HCT116 (cell line): Measurements from ENCODE around the gene ZNF648. TPM values are rescaled to one million over a fixed set of nuclear protein-coding genes. Genes with fewer than 3 reads are reported as not detected.
A peak's percentile ranks its signal among the peaks of the same experiment; 100 is the strongest.

Source experiments
- ATAC-seq: fragments of 200-7000 bp; cut with Tn5 transposase; 2 replicates; pipeline ENCODE4 v1.9.1; 2020; ENCODE audit warnings: mild to moderate bottlenecking, moderate library complexity
- BruUV-seq: library from RNA; stranded (reverse); fragments of 400-500 nt; replicated peaks from 2 replicates; lab custom pipeline; 2021; lab: Mats Ljungman, UMichigan
- CTCF ChIA-PET: fragments of 300-600 bp; sonication (Branson Sonifier 250); formaldehyde crosslinking; loops from one replicate; lab custom pipeline; 2021; ENCODE audit warnings: antibody characterized with exemption; lab: Charles Lee
- POLR2A ChIA-PET: fragments of 300-600, 350-600 bp; sonication (Branson Sonifier 250); formaldehyde crosslinking; loops from one replicate; lab custom pipeline; 2021; ENCODE audit warnings: antibody characterized with exemption; lab: Charles Lee
- RAD21 ChIA-PET, 2 experiments: fragments of 300-600 bp; sonication (Branson Sonifier 250); formaldehyde crosslinking; loops; one replicate each; lab custom pipeline; 2023; ENCODE audit warnings: low total read pairs in 2 of 2; ENCODE audit not compliant: uncharacterized antibody in 2 of 2, unreplicated experiment in 2 of 2, low non-redundant PET in 1 of 2; lab: Charles Lee
- DNase-seq: peaks from one replicate; pipeline ENCODE4 v3.0.0-alpha.2; 2010; ENCODE audit warnings: low read depth, low spot score
- H2AFZ ChIP-seq: fragments of 200-600 bp; shearing (Covaris generic), sonication (generic); 2 replicates; pipeline ENCODE4 v1.6.1; 2017; ENCODE audit warnings: low read depth, mixed run types, mixed read lengths, antibody characterized with exemption, low read length; ENCODE audit not compliant: poor library complexity, severe bottlenecking
- H3K27ac ChIP-seq: 2 replicates; pipeline ENCODE4 v1.5.1; 2012; ENCODE audit warnings: low read depth, low read length
- H3K27me3 ChIP-seq: fragments of 200-600 bp; sonication (generic); 2 replicates; pipeline ENCODE4 v1.6.1; 2016; ENCODE audit warnings: mixed run types, low read length, mixed read lengths; ENCODE audit not compliant: insufficient read depth
- H3K36me3 ChIP-seq, 2 experiments: fragments of 200-500 bp in 1 of 2; fragments of 200-600 bp in 1 of 2; sonication (Bioruptor generic) in 1 of 2; sonication (generic) in 1 of 2; 2 replicates each; pipeline versions ENCODE4 v1.5.1 to v1.6.1; 2014 to 2016; ENCODE audit warnings: low read length in 2 of 2, inconsistent platforms in 1 of 2, mixed read lengths in 1 of 2, mixed run types in 1 of 2; ENCODE audit not compliant: insufficient read depth in 2 of 2, control insufficient read depth in 1 of 2
- H3K4me1 ChIP-seq, 2 experiments: fragments of 200-600 bp in 1 of 2; sonication (generic) in 1 of 2; 2 replicates each; pipeline versions ENCODE4 v1.5.1 to v1.6.1; 2012 to 2017; ENCODE audit warnings: low read length in 2 of 2, inconsistent platforms in 1 of 2, mild to moderate bottlenecking in 1 of 2, mixed read lengths in 1 of 2, mixed run types in 1 of 2, moderate library complexity in 1 of 2; ENCODE audit not compliant: insufficient read depth in 2 of 2, control insufficient read depth in 1 of 2
- H3K4me2 ChIP-seq: fragments of 200-600 bp; sonication (generic); 2 replicates; pipeline ENCODE4 v1.6.1; 2017; ENCODE audit warnings: mixed run types, low read length, mixed read lengths
- H3K4me3 ChIP-seq, 2 experiments: fragments of 200-600 bp in 1 of 2; sonication (generic) in 1 of 2; replicated peaks in 1 of 2; 2 replicates each; pipeline ENCODE4 v1.5.1; 2011 to 2016; ENCODE audit warnings: low read length in 2 of 2, control low read depth in 1 of 2, low read depth in 1 of 2, mild to moderate bottlenecking in 1 of 2, mixed read lengths in 1 of 2, mixed run types in 1 of 2
- H3K79me2 ChIP-seq: fragments of 200-600 bp; sonication (generic); 2 replicates; pipeline ENCODE4 v1.6.1; 2017; ENCODE audit warnings: mild to moderate bottlenecking, mixed run types, low read length, moderate library complexity, mixed read lengths; ENCODE audit not compliant: insufficient read depth
- H3K9ac ChIP-seq: fragments of 200-600 bp; sonication (generic); 2 replicates; pipeline ENCODE4 v1.6.1; 2016; ENCODE audit warnings: low read length, mixed read lengths
- H3K9me2 ChIP-seq: fragments of 200-600 bp; sonication (generic), shearing (Covaris generic); 2 replicates; pipeline ENCODE4 v1.6.1; 2017; ENCODE audit warnings: mixed run types, mild to moderate bottlenecking, moderate library complexity; ENCODE audit not compliant: insufficient read depth
- H3K9me3 ChIP-seq, 2 experiments: fragments of 200-500 bp in 1 of 2; fragments of 200-600 bp in 1 of 2; sonication (Bioruptor generic) in 1 of 2; sonication (generic) in 1 of 2; 2 replicates each; pipeline ENCODE4 v1.6.1; 2014 to 2017; ENCODE audit warnings: low read length in 2 of 2, mixed read lengths in 2 of 2, inconsistent platforms in 1 of 2, low read depth in 1 of 2, mild to moderate bottlenecking in 1 of 2, mixed run types in 1 of 2, moderate library complexity in 1 of 2; ENCODE audit not compliant: control insufficient read depth in 1 of 2, insufficient read depth in 1 of 2
- H4K20me1 ChIP-seq: fragments of 200-600 bp; sonication (generic), shearing (Covaris generic); 2 replicates; pipeline ENCODE4 v1.6.1; 2017; ENCODE audit warnings: mixed run types, mild to moderate bottlenecking, moderate library complexity; ENCODE audit not compliant: insufficient read depth
- CBX3 ChIP-seq: IDR thresholded peaks from 2 replicates; pipeline ENCODE4 v1.6.1; 2012; ENCODE audit warnings: low read depth
- ELF1 ChIP-seq: IDR thresholded peaks from 2 replicates; pipeline ENCODE4 v1.6.1; 2012; ENCODE audit warnings: low read depth, borderline replicate concordance
- EZH2 ChIP-seq: fragments of 200-600 bp; sonication (generic); IDR thresholded peaks from 2 replicates; pipeline ENCODE4 v1.6.1; 2017; ENCODE audit warnings: antibody characterized with exemption, mixed run types
- JUND ChIP-seq: IDR thresholded peaks from 2 replicates; pipeline ENCODE4 v1.6.1; 2012
- POLR2AphosphoS5 ChIP-seq: IDR thresholded peaks from 2 replicates; pipeline ENCODE4 v1.6.1; 2011; ENCODE audit warnings: mild to moderate bottlenecking, low read depth, low read length, moderate library complexity
- SIN3A ChIP-seq: IDR thresholded peaks from 2 replicates; pipeline ENCODE4 v1.6.1; 2012; ENCODE audit warnings: low read depth
- SP1 ChIP-seq: IDR thresholded peaks from 2 replicates; pipeline ENCODE4 v1.6.1; 2012; ENCODE audit warnings: low read depth
- YY1 ChIP-seq: IDR thresholded peaks from 2 replicates; pipeline ENCODE4 v1.6.1; 2011; ENCODE audit warnings: low read length, low read depth, moderate library complexity, mild to moderate bottlenecking; ENCODE audit not compliant: insufficient replicate concordance; ENCODE audit errors: extremely low read depth
- ZFX ChIP-seq: fragments of 450-650 bp; IDR thresholded peaks from 2 replicates; pipeline ENCODE4 v1.6.1; 2017
- intact Hi-C: fragments of 100-400 bp; cut with micrococcal nuclease; formaldehyde crosslinking; loops from 2 replicates; pipeline ENCODE4 v1.10.0; 2022
- total RNA-seq: library from RNA; stranded (reverse); gene quantifications from one replicate; pipeline ENCODE4 v1.2.1, GENCODE V29; 2021; ENCODE audit not compliant: unreplicated experiment
- TF ChIP-seq, protein P1 (sequence below): IDR thresholded peaks from 2 replicates; pipeline ENCODE4 v1.6.1; 2012
- TF ChIP-seq, protein P2 (sequence below): IDR thresholded peaks from 2 replicates; pipeline ENCODE4 v1.6.1; 2012

ZNF648 gene
- total RNA-seq, 1 experiment from 2014 or later, result 0.57 TPM

DNA sequence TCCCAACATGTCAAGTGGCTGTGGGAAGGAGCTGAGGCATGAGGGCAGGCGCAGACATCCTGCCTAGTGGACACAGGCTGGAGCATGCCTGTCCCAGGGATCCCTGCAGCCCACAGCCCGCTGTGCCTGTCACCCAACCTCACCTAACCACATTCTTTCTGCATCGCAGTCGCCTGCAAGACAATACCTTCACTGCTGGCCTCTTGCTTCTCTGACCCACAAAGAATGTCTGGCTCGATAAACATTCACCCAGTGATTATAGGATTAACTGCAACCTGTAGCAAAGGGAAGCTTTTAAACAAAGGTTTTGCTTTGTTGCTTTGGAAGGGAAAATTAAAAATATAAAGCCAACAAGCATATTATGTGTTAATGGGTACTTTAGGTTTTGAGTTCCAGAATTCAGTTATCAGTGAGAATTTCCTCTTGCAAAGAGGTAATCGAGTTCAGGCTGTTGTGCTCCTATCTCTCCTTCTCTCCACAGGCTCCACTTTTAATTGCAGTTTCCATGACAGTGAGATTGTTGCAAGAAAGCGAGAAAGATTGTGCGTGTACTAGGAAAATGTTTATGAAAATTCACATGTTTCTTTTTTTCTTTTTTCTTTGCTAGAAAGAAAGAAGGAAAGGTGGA lies 40.0 kb upstream of the ZNF648 start:
- Histone ChIP-seq H3K27ac (no peak overlapping the region; the same call in 1 of the 2 replicates), H3K36me3 (no peaks in the 10 kb centered on the region), H3K79me2 (no peaks in the 10 kb centered on the region), H4K20me1 (no peaks in the 10 kb centered on the region), H3K4me2 (peak overlapping the region; percentile 69), H3K9me2 (no peaks in the 10 kb centered on the region), H3K9ac (no peak overlapping the region; the same call in 1 of the 2 replicates), H3K9me3 (no peaks in the 10 kb centered on the region), H3K27me3 (no peaks in the 10 kb centered on the region), H3K4me1 (peaks cover 13 to 22% of the 10 kb centered on the region in 2 experiments), H3K4me3 (peak overlapping the region in 1 of 2 experiments; percentile 37; a peak in 2 of 4 replicates), H2AFZ (peak overlapping the region; percentile 43)
- ATAC-seq (peak; percentile 100), DNase-seq (peak; percentile 42)
- ChIA-PET RAD21 (interaction anchor here in 1 of 2 experiments (0.6 kb wide), 1 partner anchor 17 kb away, joined by 3 read pairs; no protein-coding TSS in a partner anchor), CTCF (interaction anchor here (1.1 to 1.2 kb wide), 2 partner anchors 21 to 41 kb away, joined by 4 read pairs; no protein-coding TSS in a partner anchor), POLR2A (no interaction called here)
- TF ChIP-seq, protein P1, sequence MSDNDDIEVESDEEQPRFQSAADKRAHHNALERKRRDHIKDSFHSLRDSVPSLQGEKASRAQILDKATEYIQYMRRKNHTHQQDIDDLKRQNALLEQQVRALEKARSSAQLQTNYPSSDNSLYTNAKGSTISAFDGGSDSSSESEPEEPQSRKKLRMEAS, result peak; percentile 76
- TF ChIP-seq, protein P2, sequence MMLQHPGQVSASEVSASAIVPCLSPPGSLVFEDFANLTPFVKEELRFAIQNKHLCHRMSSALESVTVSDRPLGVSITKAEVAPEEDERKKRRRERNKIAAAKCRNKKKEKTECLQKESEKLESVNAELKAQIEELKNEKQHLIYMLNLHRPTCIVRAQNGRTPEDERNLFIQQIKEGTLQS, result no peak
- peak; percentile 27; the same call in 1 of the 2 replicates for TF ChIP-seq JUND
- TF ChIP-seq ELF1, result no peak
- TF ChIP-seq CBX3, result 0 out of 2 replicates have a peak, but pooled peaks have one; percentile 51
- TF ChIP-seq EZH2, result no peak
- TF ChIP-seq ZFX, result no peak
- TF ChIP-seq SIN3A, result peak; percentile 47; the same call in 1 of the 2 replicates
- TF ChIP-seq SP1, result peak; percentile 84
- no peak for TF ChIP-seq YY1
- no peak for TF ChIP-seq POLR2AphosphoS5
- no TSS peak for BruUV-seq
- intact Hi-C loops, result no loop called here
